Activated T-helper 2 cell treated with anti-CD3 and anti-CD28 coated beads, Interferon-gamma antibody, Interleukin-2, Interleukin-4, amounts not matched to agents 10 μg/mL and 5 μg/mL and 100 μg/mL, durations not matched to agents 14 hours and 24 hours and 36 hours (primary cell): ENCODE results near the gene MGAT4A. TPM values are rescaled to one million over a fixed set of nuclear protein-coding genes. Genes with fewer than 3 reads are reported as not detected.
"Not testable (repeated sequence)": the region's sequence is repeated elsewhere in the genome, so short reads cannot be mapped to it uniquely, and the experiment has no call there.

ENCODE experiments used
- DNase-seq: peaks from one replicate; pipeline ENCODE4 v3.0.0; 2021; ENCODE audit warnings: low spot score
- H3K27ac Mint-ChIP-seq: one replicate; pipeline ENCODE4 v1.8.0; 2021; ENCODE audit warnings: mixed read lengths
- H3K27me3 Mint-ChIP-seq: one replicate; pipeline ENCODE4 v1.8.0; 2021; ENCODE audit warnings: low read depth, mixed read lengths
- H3K36me3 Mint-ChIP-seq: one replicate; pipeline ENCODE4 v1.8.0; 2021; ENCODE audit warnings: low read depth, mixed read lengths
- H3K4me1 Mint-ChIP-seq: one replicate; pipeline ENCODE4 v1.8.0; 2021; ENCODE audit warnings: low read depth, mixed read lengths
- H3K4me3 Mint-ChIP-seq: one replicate; pipeline ENCODE4 v1.8.0; 2021; ENCODE audit warnings: low read depth, mild to moderate bottlenecking, moderate library complexity, mixed read lengths
- H3K9me3 Mint-ChIP-seq: one replicate; pipeline ENCODE4 v1.8.0; 2021; ENCODE audit warnings: mixed read lengths
- intact Hi-C: fragments of 100-400 bp; cut with micrococcal nuclease; formaldehyde crosslinking; loops from one replicate; pipeline ENCODE4 v1.15.1; 2023
- total RNA-seq: library from RNA; stranded (reverse); gene quantifications from 2 replicates; pipeline ENCODE4 v1.2.3, GENCODE V29; 2022

MGAT4A gene
- total RNA-seq, 1 donor from 2014 or later = 42.0 TPM

DNA sequence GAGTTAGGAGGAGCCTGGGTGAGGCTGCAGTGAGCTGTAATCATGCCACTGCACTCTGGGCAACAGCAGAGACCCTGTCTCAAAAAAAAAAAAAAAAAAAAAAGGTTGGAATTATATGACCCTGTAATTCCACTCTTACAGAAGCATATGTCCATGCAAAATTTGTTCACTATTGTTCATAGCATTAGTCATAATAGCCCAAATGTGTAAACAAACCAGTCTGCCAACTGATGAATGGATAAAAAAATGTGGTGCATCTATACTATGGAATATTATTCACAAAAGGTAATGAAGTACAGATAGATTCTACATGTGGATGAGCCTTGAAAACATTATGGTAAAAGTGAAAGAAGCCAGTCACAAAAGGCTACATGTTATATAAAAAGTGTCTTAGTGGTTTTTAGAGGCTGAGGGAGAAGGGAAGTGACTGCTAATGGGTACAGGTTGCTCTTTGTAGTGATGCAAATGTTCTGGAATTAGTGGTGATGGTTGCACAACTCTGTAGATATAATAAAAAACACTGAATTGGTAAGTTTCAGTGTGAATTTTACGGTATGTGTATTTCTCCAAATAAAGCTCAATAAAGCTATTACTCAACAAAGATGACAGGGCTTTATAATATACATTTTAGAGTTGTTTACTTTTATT lies 132.0 kb downstream of the MGAT4A start:
- no peaks in the 10 kb centered on the region for H3K27me3 Mint-ChIP-seq
- H3K9me3 Mint-ChIP-seq = peaks cover 2% of the 10 kb centered on the region
- no peak overlapping the region for H3K4me3 Mint-ChIP-seq
- DNase-seq = no peak
- H3K27ac Mint-ChIP-seq = peak overlapping the region; percentile 12
- peaks cover 57% of the 10 kb centered on the region for H3K36me3 Mint-ChIP-seq
- H3K4me1 Mint-ChIP-seq = peaks cover 4% of the 10 kb centered on the region
- intact Hi-C loops = no loop called here

DNA sequence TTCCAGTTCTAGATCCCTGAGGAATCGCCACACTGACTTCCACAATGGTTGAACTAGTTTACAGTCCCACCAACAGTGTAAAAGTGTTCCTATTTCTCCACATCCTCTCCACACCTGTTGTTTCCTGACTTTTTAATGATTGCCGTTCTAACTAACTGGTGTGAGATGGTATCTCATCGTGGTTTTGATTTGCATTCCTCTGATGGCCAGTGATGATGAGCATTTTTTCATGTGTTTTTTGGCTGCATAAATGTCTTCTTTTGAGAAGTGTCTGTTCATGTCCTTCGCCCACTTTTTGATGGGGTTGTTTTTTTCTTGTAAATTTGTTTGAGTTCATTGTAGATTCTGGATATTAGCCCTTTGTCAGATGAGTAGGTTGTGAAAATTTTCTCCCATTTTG lies 136.3 kb downstream of the MGAT4A start:
- not testable (repeated sequence) for H3K9me3 Mint-ChIP-seq

DNA sequence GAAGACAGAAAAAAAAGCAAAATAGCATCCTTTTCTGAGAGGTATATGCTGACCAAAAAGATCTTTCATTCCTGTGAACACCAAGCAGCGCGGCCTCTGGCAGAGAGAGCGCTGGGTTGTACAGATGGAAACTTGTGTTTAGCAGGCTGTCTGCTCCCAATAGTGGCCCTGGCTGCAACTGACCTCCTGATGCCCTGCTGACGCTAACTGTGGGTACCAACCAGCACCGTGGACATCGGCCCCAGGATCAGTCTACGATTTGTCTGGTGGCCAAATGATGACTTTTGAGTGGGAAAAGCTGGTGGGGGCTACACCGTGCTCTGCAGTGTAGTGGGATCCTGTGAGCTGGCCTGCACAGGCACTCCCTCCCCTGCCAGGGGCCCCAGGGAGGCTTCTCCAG lies 138.4 kb downstream of the MGAT4A start:
- Mint-ChIP-seq H3K36me3 (peaks cover 73% of the 10 kb centered on the region), H3K4me1 (peaks cover 7% of the 10 kb centered on the region), H3K27ac (no peak overlapping the region), H3K27me3 (no peaks in the 10 kb centered on the region), H3K4me3 (no peak overlapping the region), H3K9me3 (peaks cover 5% of the 10 kb centered on the region)
- intact Hi-C loops = no loop called here
- no peak for DNase-seq

More for the DNA sequence above, 136.3 kb downstream of the MGAT4A start:
- DNase-seq, H3K4me1 Mint-ChIP-seq, H3K4me3 Mint-ChIP-seq, H3K27me3 Mint-ChIP-seq, intact Hi-C loops, H3K27ac Mint-ChIP-seq: not testable (repeated sequence)
- peaks cover 68% of the 10 kb centered on the region for H3K36me3 Mint-ChIP-seq

DNA sequence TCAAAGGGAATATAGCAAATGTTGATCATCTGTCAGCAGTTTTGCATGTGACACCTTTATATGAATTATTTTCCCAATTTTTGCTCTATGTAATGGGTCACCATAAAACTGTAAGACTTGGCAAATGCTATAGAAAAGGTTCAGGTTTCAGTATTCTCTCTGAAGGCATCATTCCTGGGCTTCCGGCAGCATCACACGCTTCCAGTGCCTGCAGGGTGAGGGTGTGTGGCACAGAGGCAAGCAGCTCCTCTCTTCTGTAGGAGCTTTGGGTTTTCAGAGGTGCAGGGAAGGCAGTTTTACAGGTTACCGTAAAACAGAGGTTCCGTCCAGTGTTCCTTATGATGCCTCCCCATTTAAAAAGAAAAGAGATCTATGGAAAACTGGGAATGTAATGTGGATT lies 141.4 kb downstream of the MGAT4A start:
- intact Hi-C loops = no loop called here
- no peaks in the 10 kb centered on the region for H3K27me3 Mint-ChIP-seq
- H3K9me3 Mint-ChIP-seq = peaks cover 5% of the 10 kb centered on the region
- no peak for DNase-seq
- no peak overlapping the region for H3K4me3 Mint-ChIP-seq
- H3K36me3 Mint-ChIP-seq = peaks cover 74% of the 10 kb centered on the region
- H3K27ac Mint-ChIP-seq = no peak overlapping the region
- peaks cover 12% of the 10 kb centered on the region for H3K4me1 Mint-ChIP-seq

DNA sequence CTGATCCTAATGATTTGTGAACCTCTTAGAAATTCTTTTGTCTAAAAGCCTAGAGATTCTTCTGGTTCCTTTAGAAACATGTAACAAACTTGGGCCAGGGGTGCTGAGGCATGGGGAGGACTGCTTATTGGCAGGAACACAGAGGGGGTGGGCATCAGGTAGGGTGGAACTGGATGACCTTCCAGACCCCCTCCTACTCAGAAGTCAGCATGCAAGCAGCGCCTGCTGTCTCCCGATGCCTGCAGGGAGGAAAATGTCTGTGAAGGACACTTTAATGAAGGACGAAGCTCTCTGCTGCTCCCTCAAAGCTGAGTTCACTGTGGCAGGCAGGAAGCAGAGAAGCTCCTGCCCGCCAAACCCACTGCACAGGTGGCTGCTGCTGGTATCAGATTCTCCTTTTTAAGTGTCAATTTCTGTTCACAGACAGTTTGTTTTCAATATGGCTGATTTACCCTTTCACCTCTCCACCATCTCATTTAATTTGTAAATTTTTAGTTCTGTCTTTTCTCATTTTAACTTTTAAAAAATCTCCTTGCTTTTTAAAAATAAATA lies 142.0 kb downstream of the MGAT4A start:
- intact Hi-C loops = no loop called here
- Mint-ChIP-seq H3K4me1 (peaks cover 12% of the 10 kb centered on the region), H3K27me3 (no peaks in the 10 kb centered on the region), H3K36me3 (peaks cover 70% of the 10 kb centered on the region), H3K27ac (no peak overlapping the region), H3K9me3 (peaks cover 3% of the 10 kb centered on the region), H3K4me3 (no peak overlapping the region)
- no peak for DNase-seq

DNA sequence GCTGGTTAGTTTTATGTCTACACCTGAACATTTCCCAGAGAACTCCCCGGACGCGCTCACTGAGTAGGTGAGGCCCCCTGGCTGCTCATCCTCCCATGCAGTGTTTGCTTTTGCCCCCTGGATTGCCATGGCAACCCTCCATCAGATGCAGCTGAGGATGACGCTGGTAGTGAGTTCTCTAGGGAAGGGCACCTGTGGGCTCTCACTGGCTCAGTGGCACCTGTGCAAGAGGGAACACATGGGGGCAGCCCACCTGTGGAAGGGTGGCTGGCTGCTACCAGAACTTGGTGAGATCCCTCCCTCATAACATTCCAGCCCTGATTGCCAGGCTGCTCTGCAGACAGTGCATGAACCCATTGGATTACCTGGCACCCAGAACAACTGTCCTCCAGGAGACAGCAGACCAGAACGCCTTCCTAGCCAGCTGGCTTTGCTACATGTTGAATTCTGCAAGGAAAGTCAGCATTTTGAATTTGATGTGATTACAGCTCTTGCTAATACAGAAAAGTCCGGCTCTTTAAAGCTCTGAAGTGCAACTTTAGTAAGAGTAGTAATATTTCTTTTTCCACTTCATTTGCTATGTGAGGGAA lies 144.3 kb downstream of the MGAT4A start:
- intact Hi-C loops = no loop called here
- no peak overlapping the region for H3K4me3 Mint-ChIP-seq
- H3K27ac Mint-ChIP-seq = no peak overlapping the region

DNA sequence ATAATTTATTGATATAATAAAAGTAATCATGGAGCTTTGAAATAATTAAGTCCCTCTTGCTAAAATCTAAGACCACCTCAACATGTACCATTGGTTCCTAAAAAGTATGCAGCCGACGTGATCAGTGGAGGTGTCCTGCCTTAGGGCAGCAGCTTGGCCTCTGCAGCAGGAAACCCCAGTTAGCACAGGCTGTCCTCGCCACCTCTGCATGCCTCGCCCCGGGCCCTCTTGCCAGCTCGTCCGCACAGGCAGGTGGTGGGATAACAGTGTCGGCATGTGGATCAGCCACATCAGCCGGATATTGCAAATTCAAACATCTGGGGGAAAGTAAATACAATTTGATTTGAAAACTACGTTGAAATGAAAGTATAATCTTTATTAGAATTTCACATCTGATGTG lies 145.5 kb downstream of the MGAT4A start:
- Mint-ChIP-seq H3K4me3 (no peak overlapping the region), H3K27ac (no peak overlapping the region), H3K27me3 (no peaks in the 10 kb centered on the region), H3K4me1 (peaks cover 12% of the 10 kb centered on the region), H3K36me3 (peaks cover 62% of the 10 kb centered on the region), H3K9me3 (no peaks in the 10 kb centered on the region)
- intact Hi-C loops = no loop called here
- DNase-seq = no peak

More for the DNA sequence above, 144.3 kb downstream of the MGAT4A start:
- Mint-ChIP-seq H3K36me3 (peaks cover 67% of the 10 kb centered on the region), H3K27me3 (no peaks in the 10 kb centered on the region), H3K4me1 (peaks cover 12% of the 10 kb centered on the region), H3K9me3 (no peaks in the 10 kb centered on the region)
- no peak for DNase-seq

DNA sequence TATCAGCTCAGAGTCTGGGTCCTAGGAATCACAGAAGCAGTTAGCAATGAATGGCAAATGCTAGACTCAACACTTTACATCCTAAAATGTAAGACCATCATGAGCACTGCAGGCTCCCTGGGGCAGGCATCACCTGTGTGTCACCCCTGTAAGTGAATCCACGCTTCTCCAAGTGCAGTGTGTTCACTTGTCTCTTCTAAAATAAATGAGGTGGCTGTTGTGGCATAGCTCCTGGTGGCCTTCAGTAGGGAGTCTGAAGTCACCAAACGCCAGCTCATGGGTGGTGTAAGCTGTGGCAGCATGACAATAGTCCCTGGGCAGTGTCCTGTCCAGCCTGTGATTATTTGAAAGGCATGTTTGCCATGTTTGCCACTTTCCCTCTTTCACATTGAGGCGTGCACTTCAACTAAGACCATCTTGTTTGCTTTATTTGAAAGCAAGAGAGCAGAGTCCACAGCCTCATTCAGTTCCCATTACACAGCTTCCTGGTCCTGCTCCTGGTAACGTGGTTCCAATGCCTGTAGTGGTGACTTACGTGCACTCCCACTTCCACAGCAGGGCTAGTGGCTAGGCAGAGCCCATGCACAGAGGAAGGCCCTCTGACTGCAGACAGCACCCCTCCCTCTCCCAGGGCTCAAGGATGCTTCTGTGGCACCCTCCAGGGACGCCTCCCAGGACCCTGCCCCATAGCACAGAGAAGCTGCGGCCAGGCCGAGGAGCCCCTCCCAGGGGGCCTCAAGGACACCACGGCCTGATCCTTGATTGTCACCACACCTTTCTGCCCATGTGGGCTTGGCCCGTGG lies 146.9 kb downstream of the MGAT4A start:
- Mint-ChIP-seq H3K4me3 (no peak overlapping the region), H3K9me3 (no peaks in the 10 kb centered on the region), H3K27ac (no peak overlapping the region), H3K27me3 (no peaks in the 10 kb centered on the region), H3K4me1 (peaks cover 8% of the 10 kb centered on the region), H3K36me3 (peaks cover 58% of the 10 kb centered on the region)
- DNase-seq = no peak
- intact Hi-C loops = no loop called here

DNA sequence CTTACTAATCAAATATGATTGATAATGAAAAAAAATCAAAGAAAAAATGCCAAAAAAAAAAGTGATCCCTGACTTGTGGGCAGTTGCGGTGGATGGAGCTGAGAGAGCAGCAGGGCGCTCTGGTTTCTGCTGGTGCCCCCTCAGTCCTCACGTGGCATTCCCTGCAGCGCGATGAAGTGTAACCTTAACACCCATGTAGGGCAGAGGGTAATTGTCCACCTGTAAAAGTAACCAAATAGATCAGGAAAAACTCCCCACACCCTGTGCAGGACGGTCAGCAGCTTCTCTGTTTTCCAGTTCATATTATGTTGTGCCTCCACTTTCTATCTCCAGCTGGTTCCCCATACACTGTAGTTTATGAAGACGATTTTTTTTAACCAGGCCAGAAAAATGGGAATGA lies 147.7 kb downstream of the MGAT4A start:
- peaks cover 56% of the 10 kb centered on the region for H3K36me3 Mint-ChIP-seq
- no peaks in the 10 kb centered on the region for H3K27me3 Mint-ChIP-seq
- H3K27ac Mint-ChIP-seq = no peak overlapping the region

DNA sequence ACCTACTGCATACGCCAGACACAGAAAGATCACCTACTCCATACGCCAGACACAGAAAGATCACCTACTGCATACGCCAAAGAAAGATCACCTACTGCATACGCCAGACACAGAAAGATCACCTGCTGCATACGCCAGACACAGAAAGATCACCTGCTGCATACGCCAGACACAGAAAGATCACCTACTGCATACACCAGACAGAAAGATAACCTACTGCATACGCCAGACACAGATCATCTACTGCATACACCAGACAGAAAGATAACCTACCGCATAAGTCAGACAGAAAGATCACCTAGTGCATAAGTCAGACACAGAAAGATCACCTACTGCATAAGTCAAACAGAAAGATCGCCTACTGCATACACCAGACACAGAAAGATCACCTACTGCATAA lies 148.4 kb downstream of the MGAT4A start:
- H3K27ac Mint-ChIP-seq = peak overlapping the region; percentile 3
- no peaks in the 10 kb centered on the region for H3K9me3 Mint-ChIP-seq
- no peaks in the 10 kb centered on the region for H3K27me3 Mint-ChIP-seq
- peaks cover 58% of the 10 kb centered on the region for H3K36me3 Mint-ChIP-seq
- no peak overlapping the region for H3K4me3 Mint-ChIP-seq
- DNase-seq = no peak
- H3K4me1 Mint-ChIP-seq = peaks cover 5% of the 10 kb centered on the region
- intact Hi-C loops = no loop called here

More for the DNA sequence above, 147.7 kb downstream of the MGAT4A start:
- Mint-ChIP-seq H3K9me3 (no peaks in the 10 kb centered on the region), H3K4me3 (no peak overlapping the region), H3K4me1 (peaks cover 5% of the 10 kb centered on the region)
- intact Hi-C loops = no loop called here
- DNase-seq = no peak

DNA sequence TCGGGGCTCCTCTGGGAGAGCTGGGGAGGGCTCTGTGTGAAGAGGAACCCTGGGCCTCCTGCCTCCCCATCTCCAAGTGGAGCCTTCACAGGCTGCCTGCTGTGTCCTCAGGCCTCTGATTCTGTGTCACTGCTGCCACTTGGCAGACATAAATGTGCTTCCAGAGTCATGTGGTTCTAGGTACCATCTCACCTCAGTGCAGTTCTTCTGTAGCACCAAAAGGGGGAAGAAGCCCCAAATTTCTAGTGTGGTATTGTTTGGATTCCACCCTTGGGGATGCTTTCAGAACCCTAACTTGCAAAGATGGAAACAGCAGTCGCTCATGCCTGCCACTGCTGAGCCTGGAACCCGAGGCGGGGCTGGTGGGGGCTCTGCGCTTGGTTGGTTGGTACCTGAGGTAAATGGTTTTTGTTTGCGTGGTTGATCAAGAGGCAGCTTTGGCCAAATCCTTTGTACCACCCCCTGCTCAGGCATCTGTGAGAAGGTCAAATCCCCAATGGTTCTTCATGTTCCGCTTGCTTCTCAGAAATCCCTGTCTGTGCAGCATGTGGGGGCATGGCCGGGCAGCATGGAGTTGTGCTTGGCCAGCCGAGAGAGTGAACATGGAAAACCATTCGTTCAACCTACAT lies 150.2 kb downstream of the MGAT4A start:
- Mint-ChIP-seq H3K36me3 (peaks cover 59% of the 10 kb centered on the region), H3K4me1 (peaks cover 5% of the 10 kb centered on the region), H3K9me3 (no peaks in the 10 kb centered on the region), H3K27ac (no peak overlapping the region), H3K27me3 (no peaks in the 10 kb centered on the region), H3K4me3 (no peak overlapping the region)
- intact Hi-C loops = no loop called here
- DNase-seq = no peak

DNA sequence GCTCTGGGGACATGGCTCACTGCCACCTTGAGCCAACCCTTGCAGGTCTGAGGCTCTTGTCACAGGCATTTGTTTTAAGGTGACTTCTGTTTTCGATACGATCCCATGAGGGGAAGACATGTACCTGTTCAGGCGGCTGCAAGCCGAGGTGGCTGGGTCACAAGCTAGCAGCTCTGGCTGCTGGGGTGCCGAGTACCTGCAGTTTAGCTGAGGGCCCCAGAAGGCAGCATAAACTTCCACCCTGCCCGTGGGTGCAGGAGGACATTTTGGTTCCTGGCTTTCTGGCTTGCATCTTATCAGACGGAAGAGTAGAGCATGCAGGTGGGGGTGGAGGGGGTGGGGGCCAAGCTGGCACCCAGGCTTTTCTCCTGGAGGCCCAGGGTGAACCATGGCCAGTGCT lies 151.0 kb downstream of the MGAT4A start:
- no peak overlapping the region for H3K4me3 Mint-ChIP-seq
- DNase-seq = no peak

More for the DNA sequence above, 151.0 kb downstream of the MGAT4A start:
- Mint-ChIP-seq H3K9me3 (no peaks in the 10 kb centered on the region), H3K27me3 (no peaks in the 10 kb centered on the region), H3K4me1 (peaks cover 4% of the 10 kb centered on the region), H3K36me3 (peaks cover 62% of the 10 kb centered on the region), H3K27ac (no peak overlapping the region)
- intact Hi-C loops = no loop called here
